Mesenchymal stem cell (in vitro differentiated cells and primary cell): ENCODE data around the gene SLC4A1.
A peak's percentile ranks its signal among the peaks of the same experiment; 100 is the strongest.

Source experiments
- DNase-seq: peaks from one replicate; pipeline ENCODE4 v3.0.0-alpha.2; 2013
- H2AFZ ChIP-seq: one replicate; pipeline ENCODE4 v1.6.1; 2013; ENCODE audit warnings: low read depth, mild to moderate bottlenecking, control low read depth, inconsistent platforms, low read length, moderate library complexity
- H2AK5ac ChIP-seq: 2 replicates; pipeline ENCODE4 v1.6.1; 2013; ENCODE audit warnings: low read length, moderate library complexity, mild to moderate bottlenecking, inconsistent platforms; ENCODE audit not compliant: severe bottlenecking
- H2BK120ac ChIP-seq: one replicate; pipeline ENCODE4 v1.6.1; 2013; ENCODE audit warnings: low read depth, mild to moderate bottlenecking, inconsistent platforms, low read length, moderate library complexity
- H2BK12ac ChIP-seq, 2 experiments: one replicate each; pipeline ENCODE4 v1.6.1; 2013; ENCODE audit warnings: inconsistent platforms in 2 of 2, low read length in 2 of 2, mild to moderate bottlenecking in 2 of 2, moderate library complexity in 2 of 2, control low read depth in 1 of 2
- H2BK15ac ChIP-seq: one replicate; pipeline ENCODE4 v1.6.1; 2013; ENCODE audit warnings: mild to moderate bottlenecking, low read depth, inconsistent platforms; ENCODE audit not compliant: poor library complexity, severe bottlenecking
- H2BK5ac ChIP-seq: 2 replicates; pipeline ENCODE4 v1.6.1; 2013; ENCODE audit warnings: low read depth, mild to moderate bottlenecking, low read length, control low read depth, inconsistent platforms; ENCODE audit not compliant: poor library complexity, severe bottlenecking
- H3K14ac ChIP-seq, 2 experiments: one replicate each; pipeline ENCODE4 v1.6.1; 2013; ENCODE audit warnings: inconsistent platforms in 2 of 2, low read length in 2 of 2, control low read depth in 1 of 2, mild to moderate bottlenecking in 1 of 2, moderate library complexity in 1 of 2
- H3K18ac ChIP-seq, 2 experiments: one replicate each; pipeline ENCODE4 v1.6.1; 2013; ENCODE audit warnings: inconsistent platforms in 2 of 2, low read length in 2 of 2, control low read depth in 1 of 2, low read depth in 1 of 2, mild to moderate bottlenecking in 1 of 2
- H3K23ac ChIP-seq, 2 experiments: one replicate each; pipeline ENCODE4 v1.6.1; 2013; ENCODE audit warnings: inconsistent platforms in 2 of 2, low read length in 2 of 2, mild to moderate bottlenecking in 2 of 2, moderate library complexity in 2 of 2, control low read depth in 1 of 2
- H3K27ac ChIP-seq: 2 replicates; pipeline ENCODE4 v1.5.1; 2013; ENCODE audit warnings: mild to moderate bottlenecking, moderate library complexity, low read length, control low read depth, inconsistent platforms; ENCODE audit not compliant: poor library complexity, severe bottlenecking
- H3K27me3 ChIP-seq, 2 experiments: 2 replicates each; pipeline versions ENCODE4 v1.6.1 to v1.7.0; 2013; ENCODE audit warnings: low read length in 2 of 2, mild to moderate bottlenecking in 2 of 2, moderate library complexity in 2 of 2, control low read depth in 1 of 2, inconsistent platforms in 1 of 2; ENCODE audit not compliant: control insufficient read depth in 1 of 2, insufficient read depth in 1 of 2
- H3K36me3 ChIP-seq, 2 experiments: 2 replicates each; pipeline versions ENCODE4 v1.6.1 to v1.7.0; 2013; ENCODE audit warnings: low read length in 2 of 2, control low read depth in 1 of 2, inconsistent platforms in 1 of 2, low read depth in 1 of 2, mild to moderate bottlenecking in 1 of 2; ENCODE audit not compliant: insufficient read depth in 2 of 2, control insufficient read depth in 1 of 2
- H3K4ac ChIP-seq, 2 experiments: one replicate each; pipeline ENCODE4 v1.6.1; 2013; ENCODE audit warnings: inconsistent platforms in 2 of 2, low read length in 2 of 2, mild to moderate bottlenecking in 2 of 2, moderate library complexity in 2 of 2, control low read depth in 1 of 2, low read depth in 1 of 2
- H3K4me1 ChIP-seq: 2 replicates; pipeline ENCODE4 v1.6.1; 2013; ENCODE audit warnings: low read depth, low read length, control low read depth; ENCODE audit not compliant: control insufficient read depth, insufficient read depth
- H3K4me2 ChIP-seq: 2 replicates; pipeline ENCODE4 v1.6.1; 2013; ENCODE audit warnings: low read length, mild to moderate bottlenecking, inconsistent platforms; ENCODE audit not compliant: poor library complexity, severe bottlenecking
- H3K4me3 ChIP-seq, 2 experiments: 2 replicates each; pipeline versions ENCODE4 v1.5.1 to v1.7.0; 2013; ENCODE audit warnings: low read length in 2 of 2, mild to moderate bottlenecking in 2 of 2, control low read depth in 1 of 2, low read depth in 1 of 2; ENCODE audit not compliant: insufficient read depth in 1 of 2
- H3K79me1 ChIP-seq: replicated peaks from 2 replicates; pipeline ENCODE4 v1.6.1; 2013; ENCODE audit warnings: mild to moderate bottlenecking, control low read depth, low read length, inconsistent platforms; ENCODE audit not compliant: poor library complexity, severe bottlenecking
- H3K9ac ChIP-seq: 2 replicates; pipeline ENCODE4 v1.7.0; 2013; ENCODE audit warnings: mild to moderate bottlenecking, low read length, moderate library complexity
- H3K9me3 ChIP-seq: 2 replicates; pipeline ENCODE4 v1.7.0; 2013; ENCODE audit warnings: mild to moderate bottlenecking, low read length; ENCODE audit not compliant: control insufficient read depth
- H4K8ac ChIP-seq: one replicate; pipeline ENCODE4 v1.6.1; 2013; ENCODE audit warnings: inconsistent platforms, mild to moderate bottlenecking, low read length, moderate library complexity
- H4K91ac ChIP-seq: one replicate; pipeline ENCODE4 v1.6.1; 2013; ENCODE audit warnings: mild to moderate bottlenecking, low read length, inconsistent platforms
- WGBS: methylation state at CpG from one replicate; pipeline ENCODE4 v1.1.7; 2013; ENCODE audit warnings: mixed read lengths; 5-methylcytosine and 5-hydroxymethylcytosine counted together

The SLC4A1 gene

GRCh38 chr17:44279666-44280391 is 11.9 kb upstream of the SLC4A1 start:
- peak overlapping the region; percentile 37 for H2BK120ac ChIP-seq
- peak overlapping the region; percentile 20 for H4K8ac ChIP-seq
- no peaks in the 10 kb centered on the region for H3K79me1 ChIP-seq
- peak overlapping the region; percentile 22 for H3K27ac ChIP-seq
- peak overlapping the region in 1 of 2 experiments; percentile 66 for H3K14ac ChIP-seq
- peak overlapping the region; percentile 29 for H3K4me2 ChIP-seq
- H4K91ac ChIP-seq: peak overlapping the region; percentile 70
- H3K4me3 ChIP-seq: no peak overlapping the region
- H2BK12ac ChIP-seq: peak overlapping the region in 1 of 2 experiments; percentile 96
- H2BK15ac ChIP-seq: peak overlapping the region; percentile 64
- no peak overlapping the region for H3K23ac ChIP-seq
- peaks cover 0 to 4% of the 10 kb centered on the region in 2 experiments for H3K27me3 ChIP-seq
- H3K4ac ChIP-seq: peak overlapping the region in 1 of 2 experiments; percentile 21
- no peaks in the 10 kb centered on the region for H3K9me3 ChIP-seq
- WGBS: 31% methylated on average over 20 of the region's 20 CpGs
- H2AFZ ChIP-seq: peak overlapping the region; percentile 18
- peak overlapping the region; percentile 8 for H3K9ac ChIP-seq
- H2BK5ac ChIP-seq: no peak overlapping the region
- no peak overlapping the region for H2AK5ac ChIP-seq
- peak; percentile 96 for DNase-seq
- H3K36me3 ChIP-seq: no peaks in the 10 kb centered on the region
- peak overlapping the region in 1 of 2 experiments; percentile 62 for H3K18ac ChIP-seq
- peaks cover 14% of the 10 kb centered on the region for H3K4me1 ChIP-seq

DNA sequence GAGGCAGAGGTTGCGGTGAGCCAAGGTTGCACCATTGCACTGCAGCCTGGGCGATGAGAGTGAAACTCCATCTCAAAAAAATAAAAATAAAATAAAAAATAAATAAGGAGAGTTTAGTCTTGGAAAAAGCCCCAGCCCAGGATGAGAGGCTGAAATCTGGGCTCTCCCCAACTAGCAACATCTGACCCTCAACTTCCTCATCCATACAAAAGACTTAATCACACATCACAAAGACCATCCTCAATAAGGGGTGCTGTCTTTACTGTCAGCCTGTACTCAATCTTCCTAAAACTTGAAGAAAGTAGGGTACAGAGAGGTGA is 11.4 kb upstream of the SLC4A1 start:
- Histone ChIP-seq H2BK120ac (no peak overlapping the region), H3K9me3 (no peaks in the 10 kb centered on the region), H2AFZ (peak overlapping the region; percentile 18), H3K27ac (peak overlapping the region; percentile 22), H3K4ac (no peak overlapping the region), H3K79me1 (no peaks in the 10 kb centered on the region), H3K4me3 (no peak overlapping the region), H3K4me1 (peaks cover 14% of the 10 kb centered on the region), H3K18ac (no peak overlapping the region), H4K8ac (no peak overlapping the region), H3K36me3 (no peaks in the 10 kb centered on the region), H2AK5ac (no peak overlapping the region), H2BK12ac (no peak overlapping the region), H3K4me2 (no peak overlapping the region), H3K27me3 (peaks cover 0 to 5% of the 10 kb centered on the region in 2 experiments), H3K14ac (no peak overlapping the region), H4K91ac (no peak overlapping the region), H3K9ac (peak overlapping the region; percentile 4), H3K23ac (no peak overlapping the region), H2BK5ac (no peak overlapping the region), H2BK15ac (no peak overlapping the region)
- DNase-seq: no peak
- WGBS: no CpG with 5 or more reads among the region's 2 CpGs

GRCh38 chr17:44277976-44278375 is 10.0 kb upstream of the SLC4A1 start:
- H3K4me1 ChIP-seq: peaks cover 14% of the 10 kb centered on the region
- H3K9me3 ChIP-seq: no peaks in the 10 kb centered on the region
- no peak overlapping the region for H3K4ac ChIP-seq
- H3K36me3 ChIP-seq: no peaks in the 10 kb centered on the region
- H3K79me1 ChIP-seq: no peaks in the 10 kb centered on the region
- H3K4me3 ChIP-seq: no peak overlapping the region
- no peak overlapping the region for H2AK5ac ChIP-seq
- peak overlapping the region in 1 of 2 experiments; percentile 46 for H2BK12ac ChIP-seq
- no peak overlapping the region for H2BK120ac ChIP-seq
- no peak overlapping the region for H4K91ac ChIP-seq
- H3K27me3 ChIP-seq: peaks cover 4 to 5% of the 10 kb centered on the region in 2 experiments
- H2AFZ ChIP-seq: no peak overlapping the region
- H3K18ac ChIP-seq: no peak overlapping the region
- H3K14ac ChIP-seq: no peak overlapping the region
- H3K9ac ChIP-seq: no peak overlapping the region
- H4K8ac ChIP-seq: no peak overlapping the region
- H2BK15ac ChIP-seq: no peak overlapping the region
- H2BK5ac ChIP-seq: no peak overlapping the region
- H3K4me2 ChIP-seq: no peak overlapping the region
- DNase-seq: peak; percentile 22
- no peak overlapping the region for H3K23ac ChIP-seq
- WGBS: 91% methylated on average over 4 of the region's 4 CpGs
- no peak overlapping the region for H3K27ac ChIP-seq

DNA sequence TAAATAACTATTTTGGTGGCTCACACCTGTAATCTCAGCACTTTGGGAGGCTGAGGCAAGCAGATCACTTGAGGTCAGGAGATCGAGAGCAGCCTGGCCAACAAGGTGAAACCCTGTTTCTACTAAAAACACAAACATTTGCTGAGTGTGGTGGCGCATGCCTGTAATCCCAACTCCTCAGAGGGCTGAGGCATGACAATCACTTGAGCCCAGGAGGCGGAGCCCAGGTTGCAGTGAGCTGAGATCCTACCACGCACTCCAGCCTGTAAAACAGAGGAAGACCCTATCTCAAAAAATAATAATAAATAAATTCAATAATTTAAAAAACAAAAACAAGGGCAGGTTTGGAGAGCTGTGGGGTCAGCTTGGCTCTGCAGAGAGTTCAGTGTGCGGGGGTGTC is 5.7 kb upstream of the SLC4A1 start:
- no peak overlapping the region for H3K23ac ChIP-seq
- no peak for DNase-seq
- no peak overlapping the region for H3K18ac ChIP-seq
- H4K8ac ChIP-seq: no peak overlapping the region
- no peak overlapping the region for H3K9ac ChIP-seq
- no peak overlapping the region for H2BK15ac ChIP-seq
- H4K91ac ChIP-seq: no peak overlapping the region
- no peaks in the 10 kb centered on the region for H3K9me3 ChIP-seq
- peaks cover 11 to 27% of the 10 kb centered on the region in 2 experiments for H3K27me3 ChIP-seq
- H3K36me3 ChIP-seq: no peaks in the 10 kb centered on the region
- no peak overlapping the region for H3K27ac ChIP-seq
- H3K79me1 ChIP-seq: no peaks in the 10 kb centered on the region
- H3K4me2 ChIP-seq: no peak overlapping the region
- no peak overlapping the region for H2BK5ac ChIP-seq
- no peak overlapping the region for H2BK12ac ChIP-seq
- peaks cover 6% of the 10 kb centered on the region for H3K4me1 ChIP-seq
- WGBS: 64% methylated on average over 4 of the region's 5 CpGs
- H3K4ac ChIP-seq: no peak overlapping the region
- no peak overlapping the region for H3K14ac ChIP-seq
- no peak overlapping the region for H3K4me3 ChIP-seq
- H2AFZ ChIP-seq: no peak overlapping the region
- H2AK5ac ChIP-seq: no peak overlapping the region
- H2BK120ac ChIP-seq: no peak overlapping the region
